ENCODE results near the gene RFC3.

DNA sequence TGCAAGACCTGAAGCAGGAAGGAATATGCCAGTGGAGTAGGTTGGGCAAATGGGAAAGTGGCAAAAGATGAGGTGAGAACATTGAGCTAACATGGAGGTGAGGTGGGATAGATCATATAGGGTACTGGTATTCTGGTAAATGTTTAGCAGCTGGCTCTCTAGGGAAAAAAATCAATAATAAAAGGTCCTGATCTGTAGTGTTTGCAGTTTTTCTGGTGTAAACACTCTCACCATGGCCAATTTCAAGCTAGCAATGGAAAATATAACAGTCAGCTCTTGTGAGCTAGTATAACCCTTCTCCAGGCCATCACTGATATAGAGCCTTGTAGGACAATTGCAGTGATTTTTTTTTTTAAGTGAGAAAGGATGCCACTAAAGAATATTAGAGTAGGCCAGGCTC, 31.3 kb downstream of the RFC3 start:
- TF ChIP-seq JUND (IDR thresholded peaks at IDR 0.05) (no peak), RAD21 (IDR thresholded peaks at IDR 0.05; ENCODE audit: low read length) (no peak), TAF1 (IDR thresholded peaks at IDR 0.05; ENCODE audit: borderline replicate concordance, low read depth, low read length) (no peak), GABPA (IDR thresholded peaks at IDR 0.05; ENCODE audit: low read depth) (no peak), POLR2AphosphoS5 (IDR thresholded peaks at IDR 0.05; ENCODE audit: low read depth, low read length) (no peak), TEAD4 (IDR thresholded peaks at IDR 0.05; ENCODE audit: borderline replicate concordance, insufficient read depth) (no peak), NRF1 (IDR thresholded peaks at IDR 0.05; ENCODE audit: low read depth, low read length) (no peak), MXI1 (IDR thresholded peaks at IDR 0.05; ENCODE audit: low read depth, low read length) (no peak)
- TF ChIP-seq, protein P1, sequence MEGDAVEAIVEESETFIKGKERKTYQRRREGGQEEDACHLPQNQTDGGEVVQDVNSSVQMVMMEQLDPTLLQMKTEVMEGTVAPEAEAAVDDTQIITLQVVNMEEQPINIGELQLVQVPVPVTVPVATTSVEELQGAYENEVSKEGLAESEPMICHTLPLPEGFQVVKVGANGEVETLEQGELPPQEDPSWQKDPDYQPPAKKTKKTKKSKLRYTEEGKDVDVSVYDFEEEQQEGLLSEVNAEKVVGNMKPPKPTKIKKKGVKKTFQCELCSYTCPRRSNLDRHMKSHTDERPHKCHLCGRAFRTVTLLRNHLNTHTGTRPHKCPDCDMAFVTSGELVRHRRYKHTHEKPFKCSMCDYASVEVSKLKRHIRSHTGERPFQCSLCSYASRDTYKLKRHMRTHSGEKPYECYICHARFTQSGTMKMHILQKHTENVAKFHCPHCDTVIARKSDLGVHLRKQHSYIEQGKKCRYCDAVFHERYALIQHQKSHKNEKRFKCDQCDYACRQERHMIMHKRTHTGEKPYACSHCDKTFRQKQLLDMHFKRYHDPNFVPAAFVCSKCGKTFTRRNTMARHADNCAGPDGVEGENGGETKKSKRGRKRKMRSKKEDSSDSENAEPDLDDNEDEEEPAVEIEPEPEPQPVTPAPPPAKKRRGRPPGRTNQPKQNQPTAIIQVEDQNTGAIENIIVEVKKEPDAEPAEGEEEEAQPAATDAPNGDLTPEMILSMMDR (IDR thresholded peaks at IDR 0.05), result no peak
- TF ChIP-seq, protein P2, sequence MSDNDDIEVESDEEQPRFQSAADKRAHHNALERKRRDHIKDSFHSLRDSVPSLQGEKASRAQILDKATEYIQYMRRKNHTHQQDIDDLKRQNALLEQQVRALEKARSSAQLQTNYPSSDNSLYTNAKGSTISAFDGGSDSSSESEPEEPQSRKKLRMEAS (IDR thresholded peaks at IDR 0.05; ENCODE audit: low read depth), result no peak

Measured in SK-N-SH (cell line).